Posterior vena cava (tissue), 2 donors: Measurements from ENCODE around the gene ITPK1. TPM values are rescaled to one million over a fixed set of nuclear protein-coding genes. Genes with fewer than 3 reads are reported as not detected.
"Not testable (repeated sequence)": the region's sequence is repeated elsewhere in the genome, so short reads cannot be mapped to it uniquely, and the experiment has no call there.

Experiments used
- DNase-seq: peaks from one replicate; pipeline ENCODE4 v3.0.0-alpha.2; 2020; ENCODE audit warnings: low spot score
- intact Hi-C, 2 donors: fragments of 100-400 bp; cut with DNase I; formaldehyde crosslinking; loops; one replicate each; pipeline versions ENCODE4 v1.14.1 to v1.14.2; 2022 to 2023
- total RNA-seq, 2 donors: library from RNA; stranded (reverse); fragmentation: NEBNext Ultra II Directional; extraction: Animal tissue kit (Norgen Biotek cat#: 25700); gene quantifications; one replicate each; pipeline ENCODE4 v1.2.1, GENCODE V29; 2021
- donor health status: DM: yes; HTN: yes; CAD: no.
- donor health status: DM: yes; HTN: yes; CAD: no.

Gene ITPK1
- total RNA-seq, 2 donors from 2014 or later: 50.9 to 68.6 TPM

DNA sequence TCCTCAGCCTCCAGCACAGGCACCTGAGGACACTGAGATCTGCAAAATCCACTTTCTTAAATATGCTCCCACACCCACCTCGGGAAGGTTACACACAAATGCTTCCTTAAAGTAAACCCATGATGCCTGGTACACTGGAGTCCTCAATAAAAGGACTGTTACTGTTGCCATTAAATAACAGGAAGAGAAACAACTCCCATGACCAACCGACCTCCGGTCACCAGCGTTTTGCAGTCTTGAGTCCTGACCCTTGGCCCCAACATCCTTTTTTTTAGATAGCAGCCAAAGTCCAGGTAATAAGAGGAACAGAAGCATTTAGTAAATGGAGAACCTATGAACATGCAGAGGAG lies 42.4 kb downstream of the ITPK1 start:
- DNase-seq: no peak
- intact Hi-C loops: no loop called here

DNA sequence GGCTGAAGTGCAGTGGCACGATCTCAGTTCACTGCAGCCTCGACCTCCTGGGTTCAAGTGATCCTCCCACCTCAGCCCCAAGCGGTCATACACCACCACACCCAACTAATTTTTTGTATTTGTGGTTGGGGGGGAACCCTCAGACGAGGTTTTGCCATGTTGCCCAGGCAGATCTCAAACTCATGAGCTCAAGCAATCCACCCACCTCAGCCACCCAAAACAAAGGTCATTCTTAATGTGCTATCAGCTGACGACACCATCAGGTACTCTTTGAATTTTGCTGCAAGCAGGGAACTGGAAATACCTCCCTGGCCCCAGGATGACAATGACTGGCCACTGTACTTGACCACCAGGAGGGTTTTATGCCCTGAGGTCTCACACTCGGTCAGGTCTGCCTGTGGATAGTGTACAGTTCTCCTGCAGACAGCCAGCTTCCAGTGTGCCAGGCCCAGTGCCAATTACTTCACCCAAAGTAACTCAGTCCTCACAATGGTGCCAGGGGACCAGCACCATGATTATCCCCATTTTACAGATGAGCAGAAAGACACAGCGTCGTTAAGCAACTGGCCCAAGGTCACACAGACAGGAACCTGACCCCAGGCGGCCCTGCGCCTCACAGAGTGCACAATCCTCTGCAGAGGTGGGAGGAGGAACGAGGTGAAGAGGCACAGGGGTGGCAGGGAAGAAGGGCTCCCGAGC lies 42.9 kb downstream of the ITPK1 start:
- intact Hi-C loops: no loop called here
- no peak for DNase-seq

DNA sequence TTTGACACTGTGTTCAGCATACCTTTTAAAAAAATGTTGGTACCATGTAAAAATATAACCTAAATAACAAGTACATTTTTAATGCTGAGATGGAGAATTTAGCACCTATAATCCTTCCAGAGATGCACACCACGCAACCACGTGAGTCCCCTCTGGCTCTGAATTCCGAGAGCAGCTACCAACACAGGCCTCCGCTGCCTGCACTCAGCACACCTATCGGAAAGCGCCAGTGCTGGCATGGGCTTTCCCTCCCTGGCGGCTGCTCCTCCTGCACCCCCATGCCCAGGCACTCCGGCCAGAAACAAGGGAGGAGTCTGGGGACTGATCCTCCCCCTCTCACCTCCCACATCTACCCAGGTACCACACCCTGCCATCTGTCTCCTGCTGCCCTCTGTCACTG lies 47.0 kb downstream of the ITPK1 start:
- intact Hi-C loops: no loop called here
- no peak for DNase-seq

DNA sequence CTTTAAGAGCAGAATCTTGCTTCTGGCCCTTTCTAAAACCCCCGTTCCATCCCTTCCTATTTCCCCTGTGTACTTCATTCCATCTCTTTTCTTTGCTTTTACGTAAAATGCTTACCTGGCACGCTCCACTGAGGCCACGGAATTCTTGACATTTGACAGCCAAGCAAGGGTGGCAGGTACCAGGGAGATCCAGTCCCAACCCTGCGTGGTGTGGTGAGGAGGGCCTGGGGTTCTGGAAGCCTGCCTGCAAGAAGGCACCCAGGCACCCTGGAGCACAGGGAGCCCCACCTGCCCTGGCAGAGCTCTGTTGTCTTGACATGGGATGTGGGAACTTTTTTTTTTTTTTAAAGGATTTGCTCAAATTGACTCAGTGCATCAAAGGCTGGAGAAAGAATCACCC lies 48.6 kb downstream of the ITPK1 start:
- DNase-seq: no peak
- intact Hi-C loops: no loop called here

DNA sequence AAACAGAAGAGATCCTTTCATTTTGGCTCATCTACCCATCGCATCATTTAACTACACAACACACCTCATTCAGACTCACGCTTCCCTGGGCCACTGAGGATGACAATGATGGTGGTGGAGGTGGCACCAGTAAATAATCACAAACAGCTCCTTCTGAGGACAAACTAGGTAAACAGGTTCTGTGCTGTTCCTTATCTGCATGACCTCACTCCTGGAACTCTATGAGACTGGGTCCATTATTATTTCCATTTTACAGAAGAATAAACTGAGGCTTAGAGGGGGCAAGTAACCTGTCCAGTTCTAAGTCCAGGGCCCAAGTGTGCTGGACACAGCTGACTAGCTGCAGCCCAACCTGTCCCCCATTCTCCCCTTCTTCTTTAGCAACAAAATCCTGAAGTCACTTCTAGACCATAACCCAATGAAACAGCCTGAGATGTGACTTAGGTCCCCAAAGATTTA lies 50.4 kb downstream of the ITPK1 start:
- intact Hi-C loops: no loop called here
- DNase-seq: no peak

DNA sequence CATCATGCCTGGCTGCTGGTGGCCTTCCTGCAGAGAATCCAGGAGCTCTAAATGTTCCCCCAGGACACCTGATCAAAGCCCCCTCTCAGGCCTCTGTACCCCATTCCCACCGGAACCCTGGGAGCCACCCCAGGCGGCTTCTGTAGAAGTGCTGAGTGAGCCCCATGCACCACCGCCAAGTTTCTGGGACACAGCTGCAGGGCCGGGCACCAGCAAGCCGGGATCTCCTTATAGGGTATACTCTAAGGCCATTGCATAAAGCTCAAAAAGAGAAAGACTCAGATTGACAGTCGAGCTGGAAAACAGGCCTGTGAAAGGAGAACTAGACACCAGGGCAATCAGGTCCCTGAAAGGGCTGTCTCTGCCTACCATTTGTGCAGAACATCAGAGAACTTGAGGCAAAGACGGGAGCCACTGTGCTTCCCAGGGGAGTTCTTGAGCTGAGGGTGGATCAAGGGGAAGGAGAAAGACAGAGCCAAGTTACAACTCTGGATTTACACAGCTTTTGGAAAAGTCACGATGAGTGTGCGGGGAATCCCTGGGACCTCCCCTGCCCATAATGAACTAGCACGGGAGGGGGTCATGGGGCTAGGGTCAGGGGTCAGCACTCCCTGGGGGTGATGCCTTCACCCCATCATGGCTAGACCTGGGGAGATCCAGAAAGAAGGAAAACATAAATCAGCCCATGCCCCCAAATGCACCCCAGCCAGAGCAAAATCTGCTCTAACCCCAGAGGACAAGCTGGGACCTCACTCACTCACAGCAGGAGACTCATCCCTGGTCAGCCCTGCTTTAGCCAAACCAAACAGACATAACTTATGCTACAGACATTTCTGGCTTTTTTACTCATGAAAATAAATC lies 51.1 kb downstream of the ITPK1 start:
- intact Hi-C loops: no loop called here
- DNase-seq: no peak

DNA sequence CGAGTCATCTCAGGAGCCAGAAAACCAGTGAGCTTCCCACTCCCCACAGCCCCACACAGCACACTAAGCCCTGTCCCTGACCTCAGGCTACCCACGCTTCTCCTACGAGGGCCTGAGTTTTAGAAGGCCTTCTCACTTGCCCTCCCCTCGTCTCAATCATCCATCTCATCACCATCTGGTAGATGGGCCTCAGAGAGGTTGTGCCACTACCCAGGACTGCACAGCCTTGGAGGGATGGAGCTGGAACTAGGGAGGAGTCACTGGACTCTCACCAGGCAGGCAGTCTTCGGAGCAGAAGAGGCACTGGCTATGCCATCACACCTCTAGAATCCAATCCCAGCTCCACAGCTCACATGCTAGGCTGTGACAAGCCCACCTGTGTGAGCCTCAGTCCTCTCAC lies 52.3 kb downstream of the ITPK1 start:
- DNase-seq: no peak
- intact Hi-C loops: no loop called here

DNA sequence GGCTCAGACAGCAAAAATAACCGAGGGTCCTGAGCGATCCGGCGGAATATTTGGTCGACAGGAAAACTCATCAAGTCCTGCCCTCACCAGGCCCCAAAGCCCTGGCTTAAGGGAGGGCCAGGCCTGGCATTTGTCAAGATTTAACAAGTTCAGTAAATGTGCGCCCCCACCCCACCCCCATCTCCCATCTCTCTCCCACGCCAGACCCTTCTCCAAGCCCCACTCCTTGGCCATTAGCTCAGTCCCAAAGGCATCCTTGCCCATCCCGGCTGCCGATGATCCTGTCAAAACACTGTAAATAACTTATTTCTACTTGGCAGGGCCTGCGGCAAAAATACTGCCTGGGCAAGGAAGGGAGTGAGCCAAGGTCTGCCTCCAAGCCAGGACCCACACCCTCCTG lies 52.8 kb downstream of the ITPK1 start:
- intact Hi-C loops: no loop called here
- no peak for DNase-seq

DNA sequence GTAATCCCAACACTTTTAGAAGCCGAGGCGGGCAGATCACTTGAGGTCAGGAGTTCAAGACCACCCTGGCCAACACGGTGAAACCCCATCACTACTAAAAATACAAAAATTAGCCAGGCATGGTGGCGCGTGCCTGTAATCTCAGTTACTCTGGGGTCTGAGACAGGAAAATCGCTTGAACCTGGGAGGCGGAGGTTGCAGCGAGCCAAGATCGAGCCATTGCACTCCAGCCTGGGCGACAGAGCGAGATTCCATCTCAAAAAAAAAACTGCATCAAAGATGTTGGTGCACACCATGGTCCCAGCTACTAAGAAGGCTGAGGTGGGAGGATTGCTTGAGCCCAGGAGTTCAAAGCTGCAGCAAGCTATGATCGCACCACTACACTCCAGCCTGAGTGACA lies 53.7 kb downstream of the ITPK1 start:
- intact Hi-C loops, DNase-seq: not testable (repeated sequence)

DNA sequence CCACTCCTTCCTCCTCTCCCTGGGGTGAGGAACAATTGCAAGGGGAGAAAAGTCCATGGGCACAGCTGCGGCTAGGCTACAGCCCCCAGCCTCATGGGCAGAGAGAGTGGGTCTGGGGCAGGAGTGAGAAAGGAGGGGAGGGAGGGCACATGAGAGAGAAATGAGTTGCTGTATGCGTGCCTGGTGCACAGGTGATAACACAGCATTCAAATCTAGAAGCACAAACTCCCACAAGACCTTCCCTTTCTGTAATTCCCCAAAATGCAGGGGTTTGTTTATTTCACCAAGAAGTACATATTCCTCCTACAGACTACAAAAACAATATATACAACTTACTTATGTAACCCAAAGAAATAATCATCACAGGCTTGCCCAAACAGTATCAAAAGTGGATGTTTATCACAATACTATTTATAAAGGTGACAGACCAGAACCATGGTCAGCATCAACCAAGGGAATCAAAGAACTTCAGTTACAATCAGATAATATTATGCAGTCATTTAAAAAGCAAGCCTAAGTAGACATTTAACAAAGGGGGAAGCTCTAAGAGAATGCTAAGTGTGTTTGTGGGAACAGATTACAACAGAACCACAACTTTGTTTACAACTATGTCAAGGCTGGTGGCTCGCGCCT lies 54.2 kb downstream of the ITPK1 start:
- DNase-seq: no peak
- intact Hi-C loops: no loop called here

DNA sequence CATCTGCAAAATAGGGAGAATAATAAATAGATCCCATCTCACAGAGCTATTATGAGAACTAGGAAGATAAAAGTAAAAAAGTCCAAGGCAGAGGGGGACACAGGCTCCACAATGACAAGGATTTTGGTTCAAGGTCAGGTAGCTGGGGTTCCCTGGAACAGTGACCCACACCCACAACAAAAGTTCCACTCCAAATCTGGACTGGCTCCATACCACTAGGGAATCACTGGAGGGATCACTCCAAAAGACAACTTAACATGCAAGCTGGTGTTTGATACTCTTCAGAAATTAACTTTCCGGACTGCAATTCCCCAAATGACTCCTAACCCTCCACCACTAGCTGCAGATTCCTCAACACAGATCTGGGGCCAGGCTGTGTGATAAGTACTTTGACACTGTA lies 54.9 kb downstream of the ITPK1 start:
- DNase-seq: no peak
- intact Hi-C loops: no loop called here

DNA sequence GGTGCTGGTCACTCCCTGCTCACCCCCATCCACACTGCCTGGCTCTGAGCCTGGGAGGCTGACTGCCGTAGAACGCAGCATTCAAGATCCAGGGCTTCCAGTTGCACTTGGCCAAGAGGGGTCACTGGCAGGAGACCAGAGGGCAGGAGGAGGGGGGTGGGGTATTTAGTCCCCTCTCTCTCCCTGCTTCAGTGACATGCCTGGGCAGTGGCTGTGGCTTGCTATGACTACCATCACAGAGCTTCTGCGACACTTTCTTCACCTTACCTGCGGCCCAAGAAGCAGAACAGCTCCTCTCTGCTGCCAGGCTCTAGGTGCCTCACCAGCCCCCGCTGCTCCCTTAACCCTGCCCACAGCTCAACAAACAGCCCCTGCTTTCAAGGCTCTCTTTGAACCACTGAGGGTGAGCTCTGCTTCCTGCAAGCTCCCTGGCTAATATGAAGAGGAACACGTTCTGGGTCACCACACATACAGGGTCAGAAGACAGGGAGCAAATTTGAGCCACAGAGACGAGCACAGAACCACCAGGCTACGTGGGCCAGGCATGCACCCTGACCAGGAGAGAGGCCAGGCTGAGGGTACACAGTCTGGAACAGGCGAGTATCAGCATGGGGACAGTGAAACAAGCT lies 55.7 kb downstream of the ITPK1 start:
- no peak for DNase-seq
- intact Hi-C loops: no loop called here

DNA sequence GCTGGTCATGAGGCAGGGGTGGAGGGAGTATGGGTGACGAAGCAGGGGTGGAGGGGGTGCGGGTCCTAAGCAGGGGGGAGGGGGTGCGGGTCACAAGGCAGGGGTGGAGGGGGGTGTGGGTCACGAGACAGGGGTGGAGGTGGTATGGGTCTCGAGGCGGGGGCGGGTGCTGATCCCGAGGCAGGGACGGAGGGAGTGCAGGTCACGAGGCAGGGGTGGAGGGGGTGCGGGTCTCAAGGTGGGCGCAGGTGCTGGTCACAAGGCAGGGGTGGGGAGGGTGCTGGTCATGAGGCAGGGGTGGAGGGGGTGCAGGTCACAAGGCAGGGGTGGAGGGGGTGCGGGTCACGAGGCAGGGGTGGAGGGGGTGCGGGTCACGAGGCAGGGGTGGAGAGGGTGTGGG lies 56.5 kb downstream of the ITPK1 start:
- no peak for DNase-seq
- intact Hi-C loops: no loop called here

DNA sequence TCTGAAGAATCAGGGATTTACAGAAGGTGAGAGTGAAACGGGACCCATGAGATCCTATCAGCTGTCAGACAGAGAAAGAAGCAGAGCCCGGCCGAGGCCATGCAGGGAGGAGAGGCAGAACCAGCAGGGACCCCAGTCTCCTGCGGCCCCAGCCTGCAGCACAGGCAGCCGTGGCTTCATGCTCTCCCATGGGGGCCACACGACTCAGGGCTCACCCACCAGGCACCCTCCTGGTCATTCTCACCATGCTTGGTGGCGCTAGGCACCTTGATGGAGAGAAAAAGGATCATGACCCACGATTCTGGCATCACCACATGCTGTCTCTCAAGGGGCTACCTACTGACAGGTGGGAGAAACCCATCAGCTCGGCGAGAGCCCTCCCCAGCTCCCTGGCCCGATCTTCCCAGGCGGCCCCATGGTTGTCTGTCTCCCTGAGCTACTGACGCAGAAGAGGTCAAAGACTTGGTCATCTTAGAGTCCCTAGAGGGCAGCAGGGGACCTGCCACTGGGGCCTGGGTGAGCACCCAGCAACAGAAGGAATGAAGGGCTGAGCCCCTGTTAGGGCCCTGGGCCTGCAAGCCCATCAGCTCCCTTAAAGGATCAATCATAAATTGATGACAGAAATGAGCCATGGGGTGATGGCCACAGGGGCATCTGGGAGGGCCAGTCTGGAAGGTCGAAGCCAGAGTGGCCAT lies 58.0 kb downstream of the ITPK1 start:
- DNase-seq: no peak
- intact Hi-C loops: no loop called here

DNA sequence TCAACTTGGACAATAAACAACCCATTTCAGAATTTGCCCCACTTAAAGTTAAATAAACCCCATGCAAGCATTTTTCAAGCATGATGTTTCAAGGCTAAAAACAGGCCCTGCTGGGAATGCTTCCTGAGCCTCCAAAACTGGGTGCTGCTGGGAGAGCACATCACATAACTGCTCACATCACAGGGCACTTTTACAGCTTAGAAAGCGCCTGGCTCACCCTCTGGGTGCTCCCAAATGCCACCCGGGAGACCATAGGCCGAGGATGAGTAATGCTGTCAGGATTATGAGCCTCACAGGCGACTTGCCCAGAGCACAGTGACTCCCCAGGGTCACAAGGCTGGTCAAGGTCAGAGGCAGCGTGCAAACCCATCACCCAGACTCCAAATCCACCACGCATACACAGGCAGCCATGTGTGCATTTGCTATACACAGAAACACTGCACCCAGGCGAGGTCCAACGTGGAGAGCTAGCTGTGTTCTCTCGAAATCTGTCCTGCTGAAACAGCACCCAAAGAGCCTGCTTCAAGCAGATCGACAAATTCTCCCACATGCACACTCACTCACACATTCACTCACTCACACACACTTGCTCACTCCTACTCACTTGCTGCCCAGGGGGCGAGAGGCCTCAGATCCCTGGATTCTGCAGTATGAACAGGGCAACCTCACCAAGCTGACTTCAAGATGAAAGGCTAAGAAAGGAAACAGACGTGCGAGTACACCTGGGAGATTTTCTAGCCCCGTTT lies 58.7 kb downstream of the ITPK1 start:
- no peak for DNase-seq
- intact Hi-C loops: no loop called here

DNA sequence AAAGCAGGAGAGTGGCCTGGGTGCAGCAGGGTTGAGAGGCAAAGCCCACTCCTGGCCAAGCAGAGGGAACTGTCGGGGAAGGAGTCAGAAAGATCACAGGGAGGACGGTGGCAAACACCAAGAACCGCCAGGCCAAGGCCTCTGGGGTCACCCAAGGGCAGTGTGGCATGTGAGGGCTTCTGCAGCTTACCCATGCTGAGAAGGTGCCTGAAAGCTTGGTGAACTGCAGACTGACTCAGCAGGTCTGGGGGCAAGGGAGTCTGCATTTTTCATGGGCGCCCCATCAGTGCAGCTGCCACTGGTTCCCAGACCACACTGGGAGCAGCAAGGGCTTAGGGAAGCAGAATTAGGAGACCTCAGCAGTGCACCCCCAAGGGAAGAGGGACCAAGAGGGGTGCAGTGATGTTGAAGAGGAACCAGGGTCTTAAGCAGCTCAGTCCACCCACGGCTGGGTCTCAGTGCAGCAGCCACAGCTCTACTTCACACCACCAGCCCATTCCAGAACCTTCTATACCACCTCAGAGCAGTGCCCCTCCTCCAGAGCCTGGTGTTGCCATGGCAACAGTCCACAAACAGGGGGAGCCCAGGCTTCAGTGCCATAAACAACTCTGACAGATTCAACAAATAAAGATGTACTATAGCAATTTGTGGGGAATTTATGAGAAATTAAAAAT lies 59.4 kb downstream of the ITPK1 start:
- DNase-seq: no peak
- intact Hi-C loops: no loop called here

DNA sequence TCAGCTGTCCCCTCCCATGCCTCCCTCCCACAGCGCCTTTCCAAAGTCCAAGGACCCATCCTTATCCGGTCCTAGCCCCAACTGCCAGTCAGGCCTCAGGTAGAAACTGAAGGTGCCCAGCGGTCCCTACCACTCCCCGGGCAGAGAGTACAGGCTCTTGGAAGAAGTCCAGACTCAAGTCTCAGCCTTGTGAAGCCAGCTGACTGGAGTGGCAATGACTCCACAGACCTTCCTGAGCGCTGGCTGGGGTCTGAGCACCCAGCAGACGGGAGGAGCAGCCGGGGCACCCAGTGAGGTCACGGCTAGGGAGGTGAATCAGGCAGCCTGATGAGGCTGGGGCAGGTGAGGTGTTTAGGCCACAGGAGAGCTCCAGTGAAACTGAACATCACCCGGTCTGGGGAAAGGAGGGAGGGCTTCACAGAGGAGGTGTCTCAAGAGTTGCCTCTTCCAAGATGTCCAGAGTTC lies 60.0 kb downstream of the ITPK1 start:
- intact Hi-C loops: no loop called here
- DNase-seq: no peak

DNA sequence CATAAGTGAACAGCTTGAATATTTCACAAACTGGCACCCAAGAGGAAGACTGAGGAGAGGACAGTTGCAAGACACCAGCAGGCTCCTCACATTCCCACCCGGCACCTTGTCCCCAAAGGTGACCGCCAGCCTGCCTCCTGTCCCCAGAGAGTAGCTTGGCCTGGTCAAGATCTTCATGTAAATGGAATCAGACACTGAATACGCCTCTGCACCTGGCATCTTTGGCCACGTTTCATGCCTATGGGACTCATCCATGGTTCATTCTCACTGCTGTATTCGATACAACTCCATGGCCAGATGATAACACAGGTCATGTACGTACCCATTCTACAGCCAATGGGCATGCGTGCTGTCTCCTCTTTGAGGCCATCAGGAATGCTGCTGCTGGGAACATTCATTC lies 60.8 kb downstream of the ITPK1 start:
- intact Hi-C loops: no loop called here
- DNase-seq: no peak
